Stomach (tissue), 4 donors: Measurements from ENCODE around the gene PLEKHA4.

Source experiments
- POLR2A ChIP-seq, 4 donors: fragments of 450-650 bp; IDR thresholded peaks; one replicate each; pipeline ENCODE4 v1.6.1; 2016; ENCODE audit warnings: antibody characterized with exemption in 4 of 4, control low read depth in 2 of 4, mild to moderate bottlenecking in 1 of 4, moderate library complexity in 1 of 4
- POLR2AphosphoS5 ChIP-seq, 3 donors: sonication (generic); formaldehyde crosslinking; IDR thresholded peaks; one replicate each; pipeline ENCODE4 v1.6.1; 2016; ENCODE audit warnings: antibody characterized with exemption in 3 of 3
- TF ChIP-seq, protein P1 (sequence below), 7 experiments: fragments of 450-650 bp in 4 of 7; fragments of 200-600 bp in 3 of 7; sonication (generic) in 3 of 7; IDR thresholded peaks; one replicate each; pipeline ENCODE4 v1.5.1; 2016 to 2019; ENCODE audit warnings: antibody characterized with exemption in 7 of 7, control low read depth in 2 of 7, mild to moderate bottlenecking in 1 of 7

DNA sequence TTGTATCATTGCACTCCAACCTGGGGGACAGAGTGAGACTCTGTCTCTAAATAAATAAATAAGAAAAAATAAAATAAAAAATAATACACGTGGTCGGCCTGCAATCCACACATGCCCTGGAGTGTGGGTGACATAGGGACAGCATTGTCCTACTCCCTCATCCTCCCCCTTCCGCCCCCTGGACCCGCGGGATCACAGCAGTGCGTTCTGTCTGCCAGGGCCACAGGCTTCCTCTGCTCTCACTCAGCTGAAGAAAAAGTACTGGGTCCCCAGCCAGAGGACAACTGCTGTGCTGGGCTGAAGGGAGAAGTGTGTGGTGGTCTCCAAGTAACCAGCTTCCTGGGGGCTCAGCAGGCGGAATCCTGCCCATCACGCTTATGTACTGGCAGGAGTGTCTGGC lies 63.9 kb downstream of the PLEKHA4 start:
- TF ChIP-seq POLR2A (IDR thresholded peaks at IDR 0.05) (no peak), POLR2AphosphoS5 (IDR thresholded peaks at IDR 0.05) (no peak)
- TF ChIP-seq, protein P1, sequence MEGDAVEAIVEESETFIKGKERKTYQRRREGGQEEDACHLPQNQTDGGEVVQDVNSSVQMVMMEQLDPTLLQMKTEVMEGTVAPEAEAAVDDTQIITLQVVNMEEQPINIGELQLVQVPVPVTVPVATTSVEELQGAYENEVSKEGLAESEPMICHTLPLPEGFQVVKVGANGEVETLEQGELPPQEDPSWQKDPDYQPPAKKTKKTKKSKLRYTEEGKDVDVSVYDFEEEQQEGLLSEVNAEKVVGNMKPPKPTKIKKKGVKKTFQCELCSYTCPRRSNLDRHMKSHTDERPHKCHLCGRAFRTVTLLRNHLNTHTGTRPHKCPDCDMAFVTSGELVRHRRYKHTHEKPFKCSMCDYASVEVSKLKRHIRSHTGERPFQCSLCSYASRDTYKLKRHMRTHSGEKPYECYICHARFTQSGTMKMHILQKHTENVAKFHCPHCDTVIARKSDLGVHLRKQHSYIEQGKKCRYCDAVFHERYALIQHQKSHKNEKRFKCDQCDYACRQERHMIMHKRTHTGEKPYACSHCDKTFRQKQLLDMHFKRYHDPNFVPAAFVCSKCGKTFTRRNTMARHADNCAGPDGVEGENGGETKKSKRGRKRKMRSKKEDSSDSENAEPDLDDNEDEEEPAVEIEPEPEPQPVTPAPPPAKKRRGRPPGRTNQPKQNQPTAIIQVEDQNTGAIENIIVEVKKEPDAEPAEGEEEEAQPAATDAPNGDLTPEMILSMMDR (IDR thresholded peaks at IDR 0.05) = no peak
